HK-2 (cell line): ENCODE data around the gene CSAD.
A peak's percentile ranks its signal among the peaks of the same experiment; 100 is the strongest.

Source experiments
- DNase-seq: peaks from one replicate; pipeline ENCODE4 v3.0.0-alpha.2; 2018; ENCODE audit not compliant: unreplicated experiment

CSAD gene, protein sequence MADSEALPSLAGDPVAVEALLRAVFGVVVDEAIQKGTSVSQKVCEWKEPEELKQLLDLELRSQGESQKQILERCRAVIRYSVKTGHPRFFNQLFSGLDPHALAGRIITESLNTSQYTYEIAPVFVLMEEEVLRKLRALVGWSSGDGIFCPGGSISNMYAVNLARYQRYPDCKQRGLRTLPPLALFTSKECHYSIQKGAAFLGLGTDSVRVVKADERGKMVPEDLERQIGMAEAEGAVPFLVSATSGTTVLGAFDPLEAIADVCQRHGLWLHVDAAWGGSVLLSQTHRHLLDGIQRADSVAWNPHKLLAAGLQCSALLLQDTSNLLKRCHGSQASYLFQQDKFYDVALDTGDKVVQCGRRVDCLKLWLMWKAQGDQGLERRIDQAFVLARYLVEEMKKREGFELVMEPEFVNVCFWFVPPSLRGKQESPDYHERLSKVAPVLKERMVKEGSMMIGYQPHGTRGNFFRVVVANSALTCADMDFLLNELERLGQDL

DNA sequence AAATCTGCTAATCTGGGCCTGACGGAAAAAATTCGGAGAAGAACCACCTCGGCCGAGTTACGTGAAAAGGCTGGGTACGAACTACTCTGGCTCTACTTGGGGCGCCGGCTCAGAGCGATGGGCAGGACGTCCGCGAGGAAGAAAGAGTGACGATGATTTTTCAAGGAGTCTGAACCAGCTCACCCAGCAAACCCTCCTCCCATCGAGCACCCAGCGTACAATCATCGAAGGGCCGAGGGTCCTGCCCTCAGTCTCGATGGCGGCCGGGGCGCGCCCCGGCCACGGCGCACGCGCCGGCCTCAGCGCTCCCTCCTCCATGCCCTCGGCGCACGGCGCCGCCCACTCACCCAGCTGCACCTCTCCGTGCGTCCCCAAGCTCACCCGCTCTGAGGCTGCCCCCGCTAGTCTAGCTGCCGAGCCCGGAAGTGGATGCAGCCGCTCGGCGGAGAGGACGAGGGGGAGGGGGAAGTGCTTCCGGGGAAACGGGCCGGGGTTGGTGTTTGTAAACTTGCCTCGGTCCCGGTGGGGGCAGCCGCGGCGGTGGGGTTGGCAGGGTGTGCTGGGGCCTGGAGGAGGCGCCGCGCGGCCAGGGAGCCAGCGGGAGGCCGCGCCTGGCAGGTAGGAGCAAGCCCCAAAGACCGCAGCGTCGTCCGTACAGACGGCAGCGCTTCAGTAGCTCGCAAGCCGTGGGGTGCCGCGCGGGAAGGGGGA lies at the start of gene CSAD, which contains the start of gene ZNF740:
TSS of gene CSAD (minus strand) at position 706 of the 711 bp plus-strand sequence. CDS start 7,455 bp downstream, outside the sequence.
TSS of gene ZNF740 (plus strand) at position 503 of the 711 bp plus-strand sequence. CDS start 1,262 bp downstream, outside the sequence.
- peak; percentile 98 for DNase-seq

DNA sequence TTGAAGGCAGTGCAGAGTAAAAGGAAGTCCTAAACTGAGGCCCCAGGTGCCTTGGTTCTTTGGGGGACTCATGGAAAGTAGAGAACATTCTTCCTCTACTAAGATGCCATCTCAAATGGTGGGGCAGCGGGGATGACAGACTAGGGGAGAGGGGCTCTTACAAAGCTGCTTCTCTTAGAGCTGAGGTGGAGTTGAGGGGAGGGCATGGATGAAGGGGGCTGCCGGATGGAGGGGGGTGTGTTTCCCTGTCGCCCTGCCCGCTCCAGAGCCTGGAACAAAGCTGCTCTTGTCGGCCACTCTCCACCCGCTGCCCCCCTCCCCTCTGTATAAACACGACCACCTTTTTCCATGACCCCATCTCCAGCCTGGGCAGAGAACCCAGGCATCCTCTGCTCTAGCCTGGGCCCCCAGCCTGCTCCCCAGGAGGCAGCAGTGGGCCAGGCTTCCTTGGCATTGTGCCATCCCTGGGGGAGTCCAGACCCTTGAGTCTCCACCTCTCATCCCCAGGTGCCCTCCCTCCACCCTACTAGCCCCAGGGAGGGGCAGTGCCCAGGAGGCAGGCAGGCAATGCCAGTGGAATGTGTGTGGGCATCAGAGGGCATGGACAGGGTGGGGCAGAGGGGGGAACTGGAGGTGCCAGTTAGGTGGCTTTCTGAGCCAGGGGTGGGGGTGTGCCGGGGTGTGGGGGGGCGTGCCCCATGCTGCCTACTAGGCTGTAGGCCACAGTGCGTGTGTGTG lies 49.6 kb upstream of the CSAD start:
- no peak for DNase-seq

DNA sequence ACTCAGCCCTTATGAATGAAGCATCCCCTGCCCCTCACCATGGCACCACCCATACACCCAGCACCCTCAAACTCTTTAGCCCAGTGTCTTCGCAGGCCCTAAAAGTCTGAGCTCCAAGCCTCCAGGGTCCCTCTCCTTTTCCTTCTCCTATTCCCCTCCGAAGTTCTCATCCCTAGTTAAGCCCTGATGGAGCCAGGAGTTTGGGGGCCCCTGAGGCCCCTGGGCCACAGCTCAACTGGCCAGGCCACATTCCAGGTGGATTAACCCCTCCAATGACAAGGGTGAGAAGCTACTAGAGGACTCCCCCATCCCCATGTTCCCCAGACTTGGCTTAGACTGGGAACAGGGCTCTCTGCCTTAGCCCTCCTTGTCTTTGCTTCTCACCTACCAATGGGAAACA lies 48.7 kb upstream of the CSAD start:
- DNase-seq = no peak

DNA sequence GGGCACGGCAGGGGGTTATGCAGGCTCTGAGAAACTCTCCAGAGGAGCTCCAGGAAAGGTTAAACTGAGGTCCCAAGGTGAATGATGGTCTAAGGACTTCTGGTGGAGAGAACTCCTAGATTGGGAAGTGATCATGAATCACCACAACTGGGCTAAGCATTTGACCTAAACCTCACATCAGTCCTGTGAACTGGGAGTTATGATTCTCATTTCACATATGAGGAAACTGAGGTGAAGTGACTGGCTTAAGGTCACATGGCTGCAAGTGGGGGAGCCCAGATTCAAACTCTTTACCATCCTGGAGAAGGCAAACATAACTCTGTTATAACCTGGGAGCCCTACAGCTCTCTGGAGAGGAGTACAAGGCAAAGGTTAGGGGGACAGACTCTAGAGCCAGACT lies 47.1 kb upstream of the CSAD start:
- no peak for DNase-seq

DNA sequence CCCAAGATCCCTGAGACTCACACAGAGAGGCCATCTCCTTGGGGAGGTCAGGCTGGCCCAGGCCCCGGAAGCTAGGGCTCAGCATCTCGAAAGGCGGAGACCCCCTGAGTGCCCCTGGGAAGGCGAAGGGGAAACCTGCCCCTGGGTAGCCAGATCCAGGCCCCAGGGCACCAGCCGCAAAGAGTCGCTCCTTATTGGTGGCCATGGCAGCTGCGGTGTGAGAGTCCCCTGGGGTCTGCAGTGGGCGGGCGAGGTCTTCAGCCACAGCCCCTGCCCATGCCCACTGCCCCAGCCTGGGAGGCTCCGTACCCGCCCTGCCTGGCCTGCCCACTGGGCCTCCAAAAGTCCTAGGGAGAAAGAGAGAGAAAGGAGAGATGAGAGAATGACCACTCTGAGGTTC lies 46.6 kb upstream of the CSAD start:
- no peak for DNase-seq

DNA sequence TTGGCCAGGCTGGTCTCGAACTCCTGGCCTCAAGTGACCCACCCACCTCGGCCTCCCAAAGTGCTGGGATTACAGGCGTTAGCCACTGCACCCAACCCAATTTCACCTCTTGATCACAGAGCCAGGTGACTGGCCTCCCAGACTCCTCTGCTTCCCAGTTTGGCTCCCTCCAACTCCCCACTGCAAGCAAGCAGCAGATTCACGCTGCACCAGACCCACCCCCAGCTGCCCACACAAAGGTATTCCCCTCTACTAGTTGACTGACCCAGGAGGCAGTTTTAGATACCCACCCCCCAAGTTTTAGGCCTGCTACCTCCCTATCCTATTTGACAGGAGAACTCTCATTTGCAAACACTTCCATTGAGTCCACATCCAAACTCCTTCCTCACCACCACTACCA lies 46.1 kb upstream of the CSAD start:
- no peak for DNase-seq

DNA sequence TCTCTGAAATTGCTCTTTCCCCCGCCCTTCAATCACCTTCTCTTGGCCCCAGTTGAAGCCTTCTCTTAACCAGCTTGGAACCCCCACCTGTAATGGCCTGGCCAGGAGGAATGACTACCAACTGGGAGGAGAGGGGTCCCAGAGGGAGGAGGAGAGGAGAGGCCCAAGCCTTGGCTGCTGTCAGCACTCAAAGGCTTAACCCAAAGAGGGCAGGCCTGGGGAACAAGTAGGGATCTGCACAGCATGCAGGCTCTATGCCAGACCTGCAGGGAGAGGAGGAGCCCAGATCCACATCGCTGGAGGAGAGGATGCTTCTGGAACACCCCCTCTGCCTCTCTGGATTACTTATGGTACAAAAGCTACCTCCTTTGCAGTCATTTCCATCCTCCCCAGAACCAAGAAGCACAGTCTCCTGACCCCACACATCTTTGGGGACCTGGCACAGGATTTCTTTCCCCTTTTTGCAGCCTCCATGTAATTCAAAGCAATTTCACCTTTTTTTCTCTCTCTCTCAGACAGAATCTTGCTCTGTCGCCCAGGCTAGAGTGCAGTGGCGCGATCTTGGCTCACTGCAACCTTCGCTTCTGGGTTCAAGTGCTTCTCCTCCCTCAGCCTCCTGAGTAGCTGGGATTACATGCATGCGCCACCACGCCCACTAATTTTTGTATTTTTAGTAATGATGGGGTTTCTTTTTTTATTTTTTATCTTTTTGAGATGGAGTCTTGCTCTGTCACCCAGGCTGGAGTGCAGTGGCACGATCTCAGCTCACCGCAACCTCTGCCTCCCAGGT lies 45.1 kb upstream of the CSAD start:
- no peak for DNase-seq

DNA sequence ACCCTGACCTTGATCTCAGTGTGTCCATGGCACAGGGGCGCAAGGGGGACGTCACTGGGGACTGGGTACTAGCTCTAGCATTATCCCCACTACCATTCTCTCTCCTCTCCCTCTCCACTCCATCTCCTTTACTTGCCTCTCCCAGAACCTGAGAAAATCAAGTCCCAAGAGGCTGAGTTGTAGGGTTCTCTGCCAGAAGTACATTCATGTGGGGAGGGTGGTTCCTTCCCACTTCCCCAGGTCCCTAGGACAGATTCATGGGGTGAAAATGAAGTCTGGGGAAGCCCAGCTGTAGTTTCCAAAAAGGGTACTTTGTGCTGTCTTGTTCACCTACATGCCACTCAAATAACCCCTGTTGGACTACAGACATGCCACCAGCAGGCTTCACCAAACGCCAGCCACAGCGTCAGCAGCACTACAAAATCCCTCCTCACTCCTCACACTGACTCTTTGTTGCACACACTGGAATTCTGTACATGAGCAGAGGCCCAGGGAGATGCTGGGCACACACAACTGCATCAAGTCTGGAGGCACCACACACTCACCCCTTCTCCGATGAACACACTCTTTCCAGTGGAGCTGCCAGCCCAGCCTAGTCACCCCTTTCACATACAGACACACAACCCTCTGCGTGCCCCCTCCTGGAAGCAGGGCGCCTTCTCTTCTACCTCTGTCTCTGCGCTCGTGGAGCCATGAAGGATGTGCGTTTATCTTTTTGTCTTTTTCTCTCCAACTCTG lies 44.3 kb upstream of the CSAD start:
- no peak for DNase-seq

DNA sequence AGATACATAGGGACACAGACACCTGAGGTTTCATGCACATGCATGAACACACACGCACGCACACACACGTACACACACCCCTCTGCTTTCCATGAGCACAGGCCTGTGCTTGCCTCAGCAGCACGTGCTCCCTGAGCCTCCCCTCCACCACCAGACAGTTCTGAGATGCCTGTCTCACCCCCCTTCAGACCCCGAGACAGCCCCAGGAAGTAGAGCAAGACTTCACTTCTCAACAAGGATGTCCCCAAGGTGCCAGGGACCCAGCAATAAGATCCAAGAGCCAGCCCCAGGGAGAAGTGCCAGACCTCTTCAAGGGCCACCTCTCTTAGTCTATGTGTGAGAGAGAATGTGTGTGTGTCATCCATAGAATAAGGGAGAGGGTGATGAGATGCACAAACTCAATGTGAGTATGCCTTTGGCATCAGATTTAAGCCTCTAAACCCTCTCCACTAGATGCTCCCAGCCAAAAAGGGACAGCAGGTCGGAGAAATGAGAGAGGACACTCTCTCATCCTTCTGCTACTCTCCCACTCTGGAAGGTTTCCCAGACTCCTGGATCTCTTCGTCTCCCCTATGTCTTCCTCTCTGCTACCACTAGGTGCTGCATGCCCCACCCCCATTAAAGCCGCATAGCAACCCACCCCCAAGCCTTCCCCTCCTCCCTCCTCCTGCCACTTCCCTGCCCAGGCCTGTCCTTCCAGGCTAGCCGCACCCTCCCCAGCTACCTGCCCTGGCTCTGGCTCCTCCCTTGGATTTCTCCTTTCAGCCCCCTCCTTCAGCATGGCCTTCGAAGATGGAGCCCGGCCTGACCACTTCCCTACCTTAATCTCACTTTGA lies 43.6 kb upstream of the CSAD start:
- no peak for DNase-seq

DNA sequence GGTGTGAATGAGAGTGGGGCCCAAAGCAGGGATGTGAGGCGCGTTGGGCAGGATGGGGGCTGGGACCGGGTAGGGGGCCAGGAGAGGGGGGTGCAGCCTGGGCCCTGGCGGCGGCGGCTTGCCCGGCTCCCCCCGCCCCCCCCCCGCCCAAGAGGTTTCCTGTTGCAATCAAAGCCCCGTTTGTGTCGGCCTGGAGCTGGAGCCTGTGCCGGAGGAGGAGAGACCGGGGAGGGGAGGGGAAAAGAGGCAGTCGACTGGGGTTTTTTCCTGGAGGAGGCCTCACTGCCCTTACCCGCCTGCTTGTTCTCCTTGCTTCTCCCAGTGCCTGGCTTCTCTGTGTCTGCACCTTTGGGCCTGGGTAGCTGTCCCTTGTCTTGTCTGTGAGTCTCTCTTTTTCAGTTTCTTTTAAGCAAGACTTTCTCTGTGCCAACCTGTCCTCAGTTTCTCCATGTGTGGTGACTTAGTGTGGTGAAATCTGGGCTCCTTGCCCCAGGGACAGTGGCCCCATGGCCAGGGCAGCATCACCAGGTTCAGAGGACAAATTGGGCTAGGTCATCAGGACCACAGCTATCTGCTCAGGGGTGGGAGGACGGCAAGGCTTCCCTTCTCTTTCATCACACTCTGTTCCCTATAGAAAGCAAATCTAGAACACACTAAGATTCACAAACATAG lies 42.8 kb upstream of the CSAD start:
- no peak for DNase-seq

DNA sequence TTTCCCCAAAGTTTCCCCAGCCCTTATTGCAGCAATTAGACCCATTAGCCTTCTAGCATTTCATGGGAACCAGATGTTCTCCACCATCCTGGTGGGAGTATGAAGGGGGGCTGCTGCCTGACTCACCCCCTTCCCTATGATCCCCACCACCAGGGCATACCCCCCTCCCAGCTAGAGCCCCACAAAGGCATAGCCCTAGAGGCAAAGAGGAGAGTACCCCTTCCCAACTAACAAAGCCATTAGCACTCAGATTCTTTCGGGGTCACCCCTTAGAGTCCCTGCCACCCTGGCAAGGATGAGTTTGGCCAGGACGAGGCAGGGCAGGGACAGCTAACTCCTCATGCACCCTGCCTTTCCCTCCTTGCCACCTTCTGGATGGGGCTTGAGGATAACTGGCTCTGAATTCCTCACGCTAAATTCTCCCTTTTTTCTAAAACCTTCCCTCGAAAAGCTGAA lies 42.1 kb upstream of the CSAD start:
- DNase-seq = no peak

DNA sequence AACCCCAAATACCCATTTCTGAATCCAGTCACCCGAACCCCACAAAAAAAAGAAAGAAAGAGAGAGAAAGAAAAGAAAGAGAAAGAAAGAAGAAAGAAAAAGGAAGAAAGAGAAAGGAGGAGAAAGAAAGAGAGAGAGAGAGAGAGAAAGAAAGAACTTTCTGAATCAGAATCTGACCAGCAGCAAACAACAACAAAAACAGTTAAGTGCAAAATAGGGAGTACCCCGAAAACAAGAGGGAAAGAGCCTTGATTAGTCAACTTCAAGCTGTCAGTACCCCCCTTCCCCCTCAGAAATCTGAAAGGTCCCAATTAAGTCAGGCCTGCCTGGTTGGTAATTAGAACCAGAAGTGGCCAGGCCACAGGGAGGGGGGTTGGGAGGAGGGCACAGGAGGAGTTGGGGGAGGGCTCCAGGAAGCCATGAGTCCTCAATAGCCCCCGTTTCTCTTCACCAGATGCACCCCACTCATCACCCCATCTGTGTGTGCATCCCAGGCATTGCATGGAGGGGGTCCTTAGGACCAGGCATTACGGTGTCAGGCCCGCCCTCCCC lies 41.5 kb upstream of the CSAD start:
- DNase-seq = no peak

DNA sequence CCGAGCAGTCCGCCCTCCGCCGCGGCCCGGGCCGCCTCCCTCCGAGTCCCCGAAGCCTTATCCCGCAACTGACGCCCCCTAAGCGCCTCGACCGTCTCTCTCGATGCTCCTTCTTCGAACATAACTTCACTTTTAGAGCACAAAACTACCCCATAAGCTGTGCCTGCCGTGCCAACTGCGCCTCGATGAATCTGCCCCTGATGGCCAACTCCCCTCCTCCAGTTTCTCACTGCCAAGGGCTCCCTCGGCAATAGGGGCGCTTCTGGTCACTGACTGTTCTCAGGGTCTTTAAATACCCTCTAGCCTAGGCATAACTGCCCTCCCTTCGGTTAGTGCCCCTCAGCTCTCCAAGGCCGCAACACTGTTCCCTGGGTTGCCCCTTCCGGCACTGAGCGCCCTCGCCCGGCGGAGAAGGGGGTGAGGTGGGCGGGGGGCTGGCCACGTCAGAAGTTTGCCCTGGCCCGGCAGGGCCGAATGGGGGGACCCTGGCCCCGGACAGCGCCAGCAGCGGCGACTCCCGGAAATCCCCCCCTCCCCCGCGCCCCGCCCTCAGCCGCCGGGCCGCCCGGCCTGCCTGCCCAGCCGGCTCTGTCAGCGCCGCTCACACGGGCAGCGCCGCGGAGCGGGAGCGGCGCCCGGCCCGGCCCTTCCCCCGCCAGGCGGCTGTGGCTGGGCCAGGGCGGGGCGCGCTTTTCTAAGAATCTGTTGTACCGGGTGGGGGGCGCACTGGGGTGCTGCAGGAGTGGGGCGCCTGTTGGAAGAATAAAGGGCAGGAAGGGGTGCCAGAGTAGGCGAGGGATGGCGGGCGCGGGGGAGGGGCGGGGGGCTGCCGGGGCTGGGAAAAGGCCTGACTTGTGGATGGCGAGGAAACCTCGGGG lies 40.7 kb upstream of the CSAD start:
- peak; percentile 82 for DNase-seq

DNA sequence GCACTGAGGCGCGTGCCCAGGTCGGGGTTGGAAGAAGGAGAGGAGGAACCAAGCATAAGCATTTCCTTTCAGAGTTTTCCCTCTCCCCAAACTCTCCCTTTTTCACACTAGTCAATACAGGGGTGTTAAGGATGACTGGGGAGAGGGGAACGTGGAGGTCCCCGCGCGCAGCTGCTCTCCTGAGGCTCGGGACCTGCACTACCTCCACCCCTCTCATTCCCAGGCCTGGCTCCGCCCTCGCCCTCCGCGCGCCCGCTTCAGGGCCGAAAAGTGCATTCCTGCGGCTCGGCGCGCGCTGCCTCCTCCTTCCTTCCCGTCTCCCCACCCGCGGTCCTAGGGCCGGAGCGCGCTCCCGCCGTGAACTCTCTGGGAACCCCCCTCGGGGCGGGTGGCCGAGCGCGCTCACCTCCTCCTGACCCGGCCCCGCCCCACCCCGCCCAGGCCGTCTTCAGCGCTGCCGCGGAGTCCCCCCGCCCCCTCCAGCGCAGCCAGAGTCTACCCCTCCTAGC lies 40.0 kb upstream of the CSAD start:
- peak; percentile 95 for DNase-seq

DNA sequence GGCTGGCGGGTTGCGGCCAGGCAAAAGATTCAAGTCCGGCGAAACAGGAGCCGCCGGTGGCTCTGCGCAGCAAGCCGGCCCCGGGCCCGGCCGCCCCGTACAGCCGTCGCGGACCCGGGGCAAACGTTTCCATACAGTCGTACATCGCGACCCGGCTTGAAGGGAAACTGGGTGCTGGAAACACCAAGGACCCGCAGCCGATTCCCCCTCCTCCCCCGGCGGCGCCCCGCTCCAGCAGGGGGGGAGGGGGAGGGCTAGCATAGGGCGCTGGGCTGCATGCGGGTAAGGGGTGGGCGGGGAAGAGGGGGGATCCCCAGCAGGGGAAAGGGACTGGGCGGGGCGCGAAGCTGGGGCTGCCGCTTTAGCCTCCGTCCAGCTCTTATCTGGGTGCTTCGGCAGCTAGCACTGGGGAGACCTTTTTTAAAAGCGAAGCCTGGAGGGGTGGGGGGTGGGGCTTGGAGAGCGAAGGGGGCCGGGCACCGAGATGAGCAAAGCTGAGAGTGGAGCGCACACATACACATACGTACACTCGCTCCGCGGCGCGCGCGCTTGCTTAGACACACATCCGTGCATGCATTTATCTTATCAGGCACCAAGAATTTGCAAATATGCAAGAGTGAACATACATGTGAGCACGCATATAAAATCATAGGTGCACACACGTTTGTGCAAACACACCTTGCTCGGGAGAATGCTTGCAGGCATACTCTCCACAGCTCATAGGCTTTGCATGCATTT lies 39.4 kb upstream of the CSAD start:
- peak; percentile 62 for DNase-seq

DNA sequence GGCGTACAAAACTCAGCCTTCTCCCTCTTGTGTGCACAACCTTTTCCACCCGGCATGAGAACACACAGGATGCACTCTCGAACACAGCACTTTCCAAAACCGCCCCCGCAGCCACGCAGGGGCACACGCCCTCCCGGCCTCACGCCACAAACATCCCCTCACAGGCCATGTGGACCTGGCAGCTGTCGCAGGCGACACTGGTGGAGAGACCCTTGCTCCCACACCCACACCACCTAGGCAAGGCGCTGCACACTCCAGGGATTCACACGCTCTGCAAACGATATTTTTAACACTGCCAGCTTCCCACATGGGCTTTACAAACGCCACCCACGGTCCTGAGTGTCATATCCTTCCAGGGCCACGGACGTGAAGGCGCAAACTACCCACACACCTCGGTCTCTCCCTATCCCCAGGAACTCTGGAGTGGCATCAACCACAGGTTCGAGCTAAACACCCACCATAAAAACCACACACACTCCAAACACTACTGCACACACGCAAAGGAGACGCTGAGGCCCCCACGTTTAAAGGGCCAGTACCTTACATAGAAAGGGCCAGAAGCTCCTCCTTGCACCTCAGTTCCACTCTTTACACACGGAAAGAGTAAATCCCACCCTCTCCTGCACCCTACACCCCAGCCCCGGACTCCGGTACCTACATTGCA lies 38.7 kb upstream of the CSAD start:
- DNase-seq = no peak
